Activated CD8-positive, alpha-beta T cell treated with anti-CD3 and anti-CD28 coated beads for 36 hours (primary cell): ENCODE data around the gene TRIM22. TPM values are rescaled to one million over a fixed set of nuclear protein-coding genes. Genes with fewer than 3 reads are reported as not detected.
A peak's percentile ranks its signal among the peaks of the same experiment; 100 is the strongest.

Source experiments
- ATAC-seq: fragments of 200-7000 bp; cut with Tn5 transposase; one replicate; pipeline ENCODE4 v1.10.0; 2021; ENCODE audit warnings: mild to moderate bottlenecking, moderate library complexity
- CTCF ChIA-PET: fragments of 350-600 bp; sonication (Branson Sonifier 250); formaldehyde crosslinking; loops from one replicate; lab custom pipeline; 2021; ENCODE audit warnings: antibody characterized with exemption; lab: Charles Lee
- POLR2A ChIA-PET: fragments of 350-600 bp; sonication (Branson Sonifier 250); formaldehyde crosslinking; loops from one replicate; lab custom pipeline; 2021; ENCODE audit warnings: antibody characterized with exemption; lab: Charles Lee
- DNase-seq: peaks from one replicate; pipeline ENCODE4 v3.0.0-alpha.2; 2020
- H3K27ac Mint-ChIP-seq: one replicate; pipeline ENCODE4 v1.8.0; 2021; ENCODE audit warnings: mild to moderate bottlenecking, mixed read lengths
- H3K27me3 Mint-ChIP-seq: one replicate; pipeline ENCODE4 v1.8.0; 2021; ENCODE audit warnings: mixed read lengths
- H3K36me3 Mint-ChIP-seq: one replicate; pipeline ENCODE4 v1.8.0; 2021; ENCODE audit warnings: low read depth, mixed read lengths
- H3K4me1 Mint-ChIP-seq: one replicate; pipeline ENCODE4 v1.8.0; 2021; ENCODE audit warnings: low read depth, mixed read lengths
- H3K4me3 Mint-ChIP-seq: one replicate; pipeline ENCODE4 v1.8.0; 2021; ENCODE audit warnings: mild to moderate bottlenecking, moderate library complexity, mixed read lengths
- H3K9me3 Mint-ChIP-seq: one replicate; pipeline ENCODE4 v1.8.0; 2021; ENCODE audit warnings: mixed read lengths
- intact Hi-C: fragments of 100-400 bp; cut with micrococcal nuclease; formaldehyde crosslinking; loops from one replicate; pipeline ENCODE4 v1.10.0; 2022
- total RNA-seq, 2 experiments: library from RNA; stranded (reverse); gene quantifications; one replicate each; pipeline ENCODE4 v1.2.3, GENCODE V29; 2021
- TF ChIP-seq, protein P1 (sequence below): fragments of 200-600 bp; IDR thresholded peaks from one replicate; pipeline ENCODE4 v1.8.0; 2022; ENCODE audit warnings: antibody characterized with exemption, mild to moderate bottlenecking

Gene TRIM22
- total RNA-seq, 2 experiments from 2014 or later = 138 to 149 TPM

GRCh38 chr11:5684036-5684645 is 5.4 kb upstream of the TRIM22 start:
- DNase-seq = no peak
- peaks cover 51% of the 10 kb centered on the region for H3K4me1 Mint-ChIP-seq
- ChIA-PET POLR2A (interaction anchor here (0.7 to 1.9 kb wide), 6 partner anchors 9 to 60 kb away, joined by 3 to 7 read pairs (median 4); partner anchors contain the start of gene TRIM34), CTCF (interaction anchor here (0.7 to 1.9 kb wide), 16 partner anchors 12 to 207 kb away, joined by 3 to 10 read pairs (median 4); partner anchors contain the start of gene OR52N2)
- TF ChIP-seq, protein P1, sequence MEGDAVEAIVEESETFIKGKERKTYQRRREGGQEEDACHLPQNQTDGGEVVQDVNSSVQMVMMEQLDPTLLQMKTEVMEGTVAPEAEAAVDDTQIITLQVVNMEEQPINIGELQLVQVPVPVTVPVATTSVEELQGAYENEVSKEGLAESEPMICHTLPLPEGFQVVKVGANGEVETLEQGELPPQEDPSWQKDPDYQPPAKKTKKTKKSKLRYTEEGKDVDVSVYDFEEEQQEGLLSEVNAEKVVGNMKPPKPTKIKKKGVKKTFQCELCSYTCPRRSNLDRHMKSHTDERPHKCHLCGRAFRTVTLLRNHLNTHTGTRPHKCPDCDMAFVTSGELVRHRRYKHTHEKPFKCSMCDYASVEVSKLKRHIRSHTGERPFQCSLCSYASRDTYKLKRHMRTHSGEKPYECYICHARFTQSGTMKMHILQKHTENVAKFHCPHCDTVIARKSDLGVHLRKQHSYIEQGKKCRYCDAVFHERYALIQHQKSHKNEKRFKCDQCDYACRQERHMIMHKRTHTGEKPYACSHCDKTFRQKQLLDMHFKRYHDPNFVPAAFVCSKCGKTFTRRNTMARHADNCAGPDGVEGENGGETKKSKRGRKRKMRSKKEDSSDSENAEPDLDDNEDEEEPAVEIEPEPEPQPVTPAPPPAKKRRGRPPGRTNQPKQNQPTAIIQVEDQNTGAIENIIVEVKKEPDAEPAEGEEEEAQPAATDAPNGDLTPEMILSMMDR = no peak
- no peaks in the 10 kb centered on the region for H3K27me3 Mint-ChIP-seq
- peak overlapping the region; percentile 95 for H3K4me3 Mint-ChIP-seq
- ATAC-seq = no peak
- peak overlapping the region; percentile 98 for H3K27ac Mint-ChIP-seq
- intact Hi-C loops = loop anchor here (2.0 kb wide), 2 partner anchors 17 to 59 kb away; partner anchors contain the start of gene TRIM34
- H3K9me3 Mint-ChIP-seq = peaks cover 3% of the 10 kb centered on the region
- H3K36me3 Mint-ChIP-seq = peaks cover 25% of the 10 kb centered on the region

DNA sequence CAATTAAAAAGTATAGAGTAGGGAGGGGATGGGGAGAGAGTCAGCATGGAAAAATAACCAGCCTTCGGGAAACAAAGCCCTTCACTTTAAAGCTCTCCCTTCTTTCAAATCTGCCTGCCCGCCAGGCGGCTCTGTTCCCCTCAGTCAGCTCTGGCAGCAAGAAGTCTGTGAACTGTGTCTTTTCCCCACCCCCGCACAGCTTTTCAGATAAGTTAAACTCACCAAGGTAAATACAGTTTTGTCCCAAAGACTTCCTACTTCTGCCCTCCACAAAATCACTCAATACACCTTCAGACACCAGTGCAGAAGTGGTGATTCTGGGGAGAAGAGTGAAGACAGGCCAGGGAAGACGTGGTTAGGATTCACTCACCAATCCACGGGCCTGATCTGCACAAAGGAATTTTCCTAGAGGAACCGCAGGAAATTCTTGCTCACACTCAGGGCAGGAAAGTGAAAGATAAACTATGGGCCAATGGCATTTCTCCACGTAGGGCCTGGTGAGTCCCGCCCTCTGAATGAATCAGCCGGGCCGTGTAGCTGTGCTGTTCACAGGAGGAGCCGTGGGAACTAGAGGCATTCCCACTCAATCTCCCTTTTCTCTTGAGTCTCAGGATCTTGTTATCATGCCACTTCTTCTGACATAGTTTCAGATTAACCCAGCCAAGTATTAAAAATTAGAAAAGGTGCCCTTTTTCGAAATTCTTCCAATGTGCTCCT is 4.8 kb upstream of the TRIM22 start, which contains the start of gene TRIM5:
Gene TRIM5 (minus strand): TSS at position 429 of the 717 bp plus-strand sequence. CDS start 4,897 bp downstream, outside the sequence.
- ChIA-PET POLR2A (interaction anchor here (0.7 to 1.9 kb wide), 7 partner anchors 8 to 60 kb away, joined by 3 to 7 read pairs (median 4); partner anchors contain the start of gene TRIM34), CTCF (interaction anchor here (0.8 to 1.9 kb wide), 18 partner anchors 11 to 206 kb away, joined by 3 to 10 read pairs (median 4); partner anchors contain the start of gene OR52N2)
- peak; percentile 84 for ATAC-seq
- Mint-ChIP-seq H3K9me3 (peaks cover 3% of the 10 kb centered on the region), H3K4me3 (peak within 1 kb of the TSS; percentile 95), H3K4me1 (peaks cover 49% of the 10 kb centered on the region), H3K27me3 (no peaks in the 10 kb centered on the region), H3K27ac (peak within 1 kb of the TSS; percentile 98), H3K36me3 (peaks cover 20% of the 10 kb centered on the region)
- intact Hi-C loops = loop anchor here (2.0 kb wide), 2 partner anchors 16 to 60 kb away; partner anchors contain the start of gene TRIM34
- peak; percentile 94 for DNase-seq
- TF ChIP-seq, protein P1 = peak; percentile 75

DNA sequence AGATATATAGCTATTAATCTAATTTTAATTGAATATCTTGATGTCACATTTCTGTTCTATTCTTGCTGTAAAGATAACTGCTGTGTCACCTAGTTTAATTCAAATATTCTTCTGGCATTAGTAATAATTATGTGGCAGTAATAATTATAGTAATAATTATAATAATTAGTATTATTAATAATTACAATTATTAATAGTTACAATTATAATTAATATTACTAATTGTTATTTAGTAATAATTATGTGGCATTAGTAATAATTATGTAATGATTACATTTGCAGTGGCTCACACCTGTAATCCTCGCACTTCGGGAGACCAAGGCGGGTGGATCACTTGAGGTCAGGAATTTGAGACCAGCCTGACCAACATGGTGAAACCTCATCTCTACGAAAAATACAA is 3.2 kb upstream of the TRIM22 start:
- CTCF ChIA-PET = no interaction called here

DNA sequence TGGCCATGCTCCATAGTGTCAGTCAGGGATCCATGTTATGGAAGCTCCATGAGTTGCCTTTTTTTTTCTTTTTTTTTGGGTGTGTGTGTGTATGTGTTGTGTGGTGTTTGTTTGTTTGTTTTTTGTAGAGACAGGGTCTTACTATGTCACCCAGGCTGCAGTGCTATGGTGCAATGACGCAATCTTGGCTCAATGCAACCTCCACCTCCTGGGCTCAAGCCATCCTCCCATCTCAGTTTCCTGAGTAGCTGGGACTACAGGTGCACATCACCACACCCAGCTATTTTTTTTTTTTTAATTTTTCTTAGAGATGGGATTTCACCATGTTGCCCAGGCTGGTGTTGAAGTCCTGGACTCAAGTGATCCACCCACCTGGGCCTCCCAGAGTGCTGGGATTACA is 1.1 kb upstream of the TRIM22 start:
- ATAC-seq = no peak

More for the DNA sequence above, 3.2 kb upstream of the TRIM22 start:
- H3K4me1 Mint-ChIP-seq = peaks cover 38% of the 10 kb centered on the region
- H3K4me3 Mint-ChIP-seq = no peak overlapping the region
- H3K27ac Mint-ChIP-seq = no peak overlapping the region
- TF ChIP-seq, protein P1 = no peak
- ATAC-seq = no peak
- POLR2A ChIA-PET = no interaction called here
- H3K27me3 Mint-ChIP-seq = no peaks in the 10 kb centered on the region
- intact Hi-C loops = no loop called here
- DNase-seq = no peak
- peaks cover 25% of the 10 kb centered on the region for H3K36me3 Mint-ChIP-seq
- H3K9me3 Mint-ChIP-seq = peaks cover 3% of the 10 kb centered on the region

More for the DNA sequence above, 1.1 kb upstream of the TRIM22 start:
- intact Hi-C loops = no loop called here
- H3K9me3 Mint-ChIP-seq = peaks cover 1% of the 10 kb centered on the region
- no peak for DNase-seq
- no peaks in the 10 kb centered on the region for H3K27me3 Mint-ChIP-seq
- POLR2A ChIA-PET = interaction anchor here (0.6 to 0.9 kb wide), 2 partner anchors 13 to 64 kb away, joined by 3 read pairs; no protein-coding TSS in a partner anchor
- H3K4me3 Mint-ChIP-seq = no peak overlapping the region
- CTCF ChIA-PET = interaction anchor here (0.6 to 1.2 kb wide), 3 partner anchors 17 to 1052 kb away, joined by 3 to 6 read pairs (median 3); no protein-coding TSS in a partner anchor
- H3K27ac Mint-ChIP-seq = peak overlapping the region; percentile 95
- TF ChIP-seq, protein P1 = no peak
- peaks cover 35% of the 10 kb centered on the region for H3K36me3 Mint-ChIP-seq
- H3K4me1 Mint-ChIP-seq = peaks cover 41% of the 10 kb centered on the region
